Mucosa of descending colon (tissue), 3 donors: ENCODE data around the gene LRRN3. TPM values are rescaled to one million over a fixed set of nuclear protein-coding genes. Genes with fewer than 3 reads are reported as not detected.

Experiments
- ATAC-seq: fragments of 200-7000 bp; cut with Tn5 transposase; one replicate; pipeline ENCODE4 v1.9.1; 2020; ENCODE audit warnings: mild to moderate bottlenecking, moderate library complexity
- DNase-seq, 3 donors: peaks; one replicate each; pipeline ENCODE4 v3.0.0-alpha.2; 2020
- H3K36me3 ChIP-seq: fragments of 200-600 bp; one replicate; pipeline ENCODE4 v1.8.0; 2021; ENCODE audit warnings: low read depth, mild to moderate bottlenecking
- H3K4me1 ChIP-seq: fragments of 200-600 bp; one replicate; pipeline ENCODE4 v1.8.0; 2021; ENCODE audit warnings: low read depth, mild to moderate bottlenecking
- H3K4me3 ChIP-seq: fragments of 200-600 bp; one replicate; pipeline ENCODE4 v1.8.0; 2021; ENCODE audit warnings: mild to moderate bottlenecking
- H3K9me3 ChIP-seq: fragments of 200-600 bp; one replicate; pipeline ENCODE4 v1.8.0; 2021; ENCODE audit warnings: mild to moderate bottlenecking
- intact Hi-C, 2 donors: fragments of 100-400 bp; cut with DNase I in 1 of 2; cut with micrococcal nuclease in 1 of 2; formaldehyde crosslinking; loops; one replicate each; pipeline versions ENCODE4 v1.11.0 to v1.11.1; 2022; cut with DNase I, micrococcal nuclease
- total RNA-seq, 3 donors: library from RNA; stranded (reverse); fragmentation: NEBNext Ultra II Directional in 2 of 3; extraction: Animal tissue kit (Norgen Biotek cat#: 25700) in 2 of 3; gene quantifications; one replicate each; pipeline versions ENCODE4 v1.2.1 to v1.2.4, GENCODE V29; 2021 to 2023
- TF ChIP-seq, protein P1 (sequence below): fragments of 200-600 bp; IDR thresholded peaks from one replicate; pipeline ENCODE4 v1.8.0; 2022; ENCODE audit warnings: antibody characterized with exemption, mild to moderate bottlenecking
- donor health status: DM: no; HTN: no; CAD: no; lungs with moderate emphysema.
- donor health status: DM: no; HTN: no; CAD: no.
- donor health status: DM: no; HTN: yes; CAD: no.

The LRRN3 gene
- total RNA-seq, 3 donors from 2014 or later, result 0.29 to 0.80 (median 0.73) TPM

DNA sequence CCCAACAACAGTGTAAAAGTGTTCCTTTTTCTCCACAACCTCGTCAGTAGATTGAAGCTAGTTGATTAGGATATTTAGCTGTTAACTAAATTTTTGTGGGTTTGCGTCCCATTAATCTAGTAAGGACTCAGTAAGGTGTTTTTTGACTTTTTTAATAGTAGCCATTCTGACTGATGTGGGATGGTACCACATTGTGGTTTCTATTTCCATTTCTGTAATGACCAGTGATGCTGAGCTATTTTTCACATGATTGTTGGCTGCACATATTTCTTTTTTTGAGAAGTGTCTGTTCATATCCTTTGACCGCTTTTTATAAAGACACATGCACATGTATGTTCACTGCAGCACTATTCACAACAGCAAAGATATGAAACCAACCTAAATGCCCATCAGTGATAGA, 5.6 kb upstream of the LRRN3 start:
- Histone ChIP-seq H3K36me3 (no peaks in the 10 kb centered on the region), H3K9me3 (no peaks in the 10 kb centered on the region), H3K4me1 (no peaks in the 10 kb centered on the region), H3K4me3 (no peak overlapping the region)
- TF ChIP-seq, protein P1, sequence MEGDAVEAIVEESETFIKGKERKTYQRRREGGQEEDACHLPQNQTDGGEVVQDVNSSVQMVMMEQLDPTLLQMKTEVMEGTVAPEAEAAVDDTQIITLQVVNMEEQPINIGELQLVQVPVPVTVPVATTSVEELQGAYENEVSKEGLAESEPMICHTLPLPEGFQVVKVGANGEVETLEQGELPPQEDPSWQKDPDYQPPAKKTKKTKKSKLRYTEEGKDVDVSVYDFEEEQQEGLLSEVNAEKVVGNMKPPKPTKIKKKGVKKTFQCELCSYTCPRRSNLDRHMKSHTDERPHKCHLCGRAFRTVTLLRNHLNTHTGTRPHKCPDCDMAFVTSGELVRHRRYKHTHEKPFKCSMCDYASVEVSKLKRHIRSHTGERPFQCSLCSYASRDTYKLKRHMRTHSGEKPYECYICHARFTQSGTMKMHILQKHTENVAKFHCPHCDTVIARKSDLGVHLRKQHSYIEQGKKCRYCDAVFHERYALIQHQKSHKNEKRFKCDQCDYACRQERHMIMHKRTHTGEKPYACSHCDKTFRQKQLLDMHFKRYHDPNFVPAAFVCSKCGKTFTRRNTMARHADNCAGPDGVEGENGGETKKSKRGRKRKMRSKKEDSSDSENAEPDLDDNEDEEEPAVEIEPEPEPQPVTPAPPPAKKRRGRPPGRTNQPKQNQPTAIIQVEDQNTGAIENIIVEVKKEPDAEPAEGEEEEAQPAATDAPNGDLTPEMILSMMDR, result no peak
- no peak for DNase-seq
- intact Hi-C loops, result no loop called here
- ATAC-seq, result no peak

DNA sequence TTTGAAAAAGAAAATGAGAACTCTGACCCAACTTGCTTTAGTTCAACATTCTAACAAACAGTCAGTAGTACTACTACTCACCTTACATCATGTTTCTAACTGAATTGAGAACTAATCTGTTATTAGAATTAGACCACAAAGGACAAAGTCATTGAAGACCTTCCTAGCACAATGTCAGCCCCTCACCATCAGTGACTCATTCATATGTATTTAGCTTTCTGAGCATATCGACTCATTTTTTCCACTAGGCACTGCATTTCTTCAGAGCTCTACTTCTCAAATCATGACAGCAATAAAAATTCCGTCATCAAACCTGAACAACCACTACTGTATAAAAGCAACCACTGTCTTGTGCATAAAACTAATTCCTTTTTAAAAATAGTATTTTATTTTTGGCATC, 4.4 kb upstream of the LRRN3 start:
- no peaks in the 10 kb centered on the region for H3K9me3 ChIP-seq
- no peaks in the 10 kb centered on the region for H3K36me3 ChIP-seq
- DNase-seq (no peak), ATAC-seq (no peak)
- H3K4me1 ChIP-seq, result no peaks in the 10 kb centered on the region
- TF ChIP-seq, protein P1, result no peak
- intact Hi-C loops, result no loop called here
- no peak overlapping the region for H3K4me3 ChIP-seq

DNA sequence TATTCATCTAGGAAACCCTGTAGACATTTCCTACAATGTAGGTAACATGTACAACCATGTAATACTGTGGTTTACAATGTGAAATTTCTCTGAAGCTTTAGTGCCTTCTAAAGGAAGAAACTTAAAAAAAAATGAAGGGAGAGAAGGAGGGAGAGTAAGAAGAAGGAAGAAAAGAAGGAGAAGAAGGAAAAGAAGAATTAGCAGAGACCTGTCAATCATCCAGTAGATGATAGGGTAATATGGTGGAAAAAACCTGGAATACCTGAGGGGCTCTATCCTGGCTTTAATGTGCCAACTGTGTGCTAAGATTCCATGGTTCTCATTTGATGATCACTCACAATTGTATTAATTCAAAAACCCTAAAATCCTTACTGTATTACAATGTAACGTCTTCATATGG, 2.6 kb upstream of the LRRN3 start:
- DNase-seq (no peak), ATAC-seq (no peak)
- Histone ChIP-seq H3K36me3 (no peaks in the 10 kb centered on the region), H3K9me3 (no peaks in the 10 kb centered on the region), H3K4me3 (no peak overlapping the region), H3K4me1 (no peaks in the 10 kb centered on the region)
- TF ChIP-seq, protein P1, result no peak
- intact Hi-C loops, result no loop called here

DNA sequence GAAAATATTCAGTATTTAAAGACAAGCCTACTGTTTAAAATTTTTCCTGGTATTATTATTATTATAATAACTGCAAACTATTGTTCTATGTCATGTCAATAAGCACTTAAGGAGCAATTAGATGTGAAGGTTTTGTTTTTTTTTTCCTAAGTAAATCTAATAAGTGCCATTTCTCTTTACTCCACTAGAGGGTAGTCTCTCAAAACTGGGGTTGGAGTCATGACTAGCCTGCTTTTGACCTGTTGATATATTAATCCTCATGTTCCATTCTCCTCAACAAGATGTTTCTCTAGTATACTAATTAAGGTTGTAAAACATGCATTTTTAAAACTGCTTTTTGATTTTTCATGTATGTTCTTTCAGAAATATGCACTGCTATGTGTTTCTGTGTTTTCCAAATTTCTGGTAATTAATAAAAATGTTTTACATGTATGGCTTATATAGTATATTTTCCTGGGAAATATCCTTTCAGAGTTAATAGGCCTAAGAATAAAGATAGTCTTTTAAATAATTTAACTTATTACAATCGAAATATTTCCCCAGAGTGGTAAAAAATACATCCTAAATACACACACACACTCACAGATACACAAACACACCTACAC, 1.0 kb upstream of the LRRN3 start:
- peak; percentile 62 for ATAC-seq
- no peaks in the 10 kb centered on the region for H3K4me1 ChIP-seq
- H3K9me3 ChIP-seq, result no peaks in the 10 kb centered on the region
- no peaks in the 10 kb centered on the region for H3K36me3 ChIP-seq
- intact Hi-C loops, result loop anchor here (5.0 to 10.0 kb wide), 2 partner anchors 395 to 397 kb away; no protein-coding TSS in a partner anchor
- no peak for DNase-seq
- no peak overlapping the region for H3K4me3 ChIP-seq
- TF ChIP-seq, protein P1, result peak; percentile 47

DNA sequence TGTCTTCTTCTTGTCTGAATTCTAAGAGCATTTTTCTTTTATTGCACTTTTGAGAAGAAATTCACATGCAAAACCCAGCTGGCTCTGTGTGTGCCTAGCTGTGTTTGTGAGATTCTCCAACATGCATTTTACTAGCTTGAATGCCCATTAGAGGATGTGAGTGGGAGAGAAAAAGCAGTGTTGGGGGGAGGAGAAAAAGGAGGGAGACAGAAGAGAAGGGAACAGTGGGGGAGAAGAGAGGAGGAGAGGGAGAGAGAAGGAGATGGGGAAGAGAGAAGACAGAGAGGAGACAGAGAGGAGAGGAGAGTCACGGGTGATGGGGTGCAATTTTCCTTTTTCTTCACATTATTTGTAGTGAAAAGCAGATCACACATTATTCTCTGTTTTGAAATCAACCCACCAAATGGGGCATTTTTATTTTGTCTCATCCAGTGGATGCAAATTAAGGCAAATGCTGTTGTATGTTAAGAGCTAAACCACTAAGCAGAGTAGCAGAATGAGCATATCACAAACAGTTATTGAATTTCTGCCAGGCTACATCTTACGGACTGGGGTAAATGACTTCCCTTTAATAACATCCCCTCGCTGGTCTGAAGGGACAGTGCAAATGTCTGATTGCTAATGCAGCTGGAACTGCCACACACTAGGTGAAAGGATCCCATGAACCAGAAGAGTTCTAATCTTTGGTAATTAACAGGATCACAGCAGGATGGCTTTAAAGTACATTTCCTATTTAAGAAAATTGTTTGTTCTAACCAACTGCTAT, 849 bp downstream of the LRRN3 start:
- peak; percentile 48 for ATAC-seq
- no peak for DNase-seq
- Histone ChIP-seq H3K4me3 (no peak overlapping the region), H3K9me3 (no peaks in the 10 kb centered on the region), H3K36me3 (no peaks in the 10 kb centered on the region), H3K4me1 (no peaks in the 10 kb centered on the region)
- TF ChIP-seq, protein P1, result no peak
- intact Hi-C loops, result loop anchor here (5.0 to 10.0 kb wide), 2 partner anchors 393 to 396 kb away; no protein-coding TSS in a partner anchor
